WTC11 (cell line): ENCODE data around the gene TCF20.

ENCODE experiments used
- CTCF ChIP-seq: fragments of 200-600 bp; IDR thresholded peaks from 2 replicates; pipeline ENCODE4 v1.8.0; 2022; ENCODE audit warnings: antibody characterized with exemption
- JUN ChIP-seq: sonication (generic); formaldehyde crosslinking; IDR thresholded peaks from 2 replicates; pipeline ENCODE4 v1.8.0; 2023; ENCODE audit warnings: mild to moderate bottlenecking, missing genetic modification reagents
- RELA ChIP-seq: sonication (generic); formaldehyde crosslinking; IDR thresholded peaks from 2 replicates; pipeline ENCODE4 v1.8.1; 2022; ENCODE audit warnings: missing genetic modification reagents, mild to moderate bottlenecking, borderline replicate concordance
- USF1 ChIP-seq: sonication (generic); formaldehyde crosslinking; IDR thresholded peaks from 2 replicates; pipeline ENCODE4 v1.8.0; 2022; ENCODE audit warnings: mild to moderate bottlenecking, missing genetic modification reagents
- ZNF138 ChIP-seq: sonication (generic); formaldehyde crosslinking; conservative IDR thresholded peaks from 2 replicates; pipeline ENCODE4 v1.8.1; 2022; ENCODE audit warnings: mild to moderate bottlenecking, moderate library complexity, missing genetic modification reagents

- TF ChIP-seq CTCF (no peak), USF1 (CRISPR knock-in tag) (no peak), ZNF138 (CRISPR knock-in tag) (no peak), RELA (CRISPR knock-in tag) (no peak), JUN (CRISPR knock-in tag) (no peak)
Measured at GRCh38 chr22:42280140-42280539, 9.7 kb upstream of the TCF20 start.
